HEK293 (cell line): ENCODE measurements around the gene OTOF.
A peak's percentile ranks its signal among the peaks of the same experiment; 100 is the strongest.

ENCODE experiments used
- CTCF ChIA-PET: fragments of 350-600 bp; formaldehyde crosslinking; extraction: SDS; loops from one replicate; lab custom pipeline; 2021; ENCODE audit warnings: antibody characterized with exemption; lab: Yijun Ruan, JAX
- POLR2A ChIA-PET: fragments of 300-600 bp; formaldehyde crosslinking; extraction: SDS; loops from one replicate; lab custom pipeline; 2020; ENCODE audit warnings: antibody characterized with exemption, inconsistent platforms; lab: Yijun Ruan, JAX
- H3K27ac ChIP-seq: fragments of 200-500 bp; sonication (Bioruptor generic); 2 replicates; pipeline ENCODE4 v1.5.1; 2014; ENCODE audit warnings: low read depth, low read length, control low read depth, inconsistent platforms; ENCODE audit errors: extremely low read depth
- H3K36me3 ChIP-seq, 2 experiments: fragments of 200-500 bp in 1 of 2; sonication (Bioruptor generic) in 1 of 2; 1 replicate in 1 of 2; 2 replicates in 1 of 2; pipeline ENCODE4 v1.5.1; 2014 to 2017; ENCODE audit warnings: inconsistent platforms in 2 of 2, low read length in 2 of 2; ENCODE audit not compliant: control insufficient read depth in 2 of 2, insufficient read depth in 1 of 2
- H3K4me1 ChIP-seq: fragments of 200-500 bp; sonication (Bioruptor generic); 2 replicates; pipeline ENCODE4 v1.5.1; 2014; ENCODE audit warnings: mild to moderate bottlenecking, low read length, inconsistent platforms; ENCODE audit not compliant: control insufficient read depth, insufficient read depth
- H3K4me3 ChIP-seq: 2 replicates; pipeline ENCODE4 v1.5.1; 2011; ENCODE audit warnings: low read depth, mild to moderate bottlenecking, control low read depth, low read length, moderate library complexity
- H3K9me3 ChIP-seq: fragments of 200-500 bp; sonication (Bioruptor generic); 2 replicates; pipeline ENCODE4 v1.5.1; 2014; ENCODE audit warnings: low read depth, low read length, inconsistent platforms; ENCODE audit not compliant: control insufficient read depth, insufficient read depth
- HOXC10 ChIP-seq: sonication (generic); formaldehyde crosslinking; IDR thresholded peaks from 2 replicates; pipeline ENCODE4 v1.8.1; 2023; ENCODE audit warnings: mild to moderate bottlenecking, missing genetic modification reagents
- PRDM1 ChIP-seq: fragments of 450-650 bp; formaldehyde crosslinking; IDR thresholded peaks from 2 replicates; pipeline ENCODE4; 2016; ENCODE audit warnings: missing biosample characterization, missing genetic modification characterization
- REPIN1 ChIP-seq: fragments of 450-650 bp; formaldehyde crosslinking; IDR thresholded peaks from 2 replicates; pipeline ENCODE4 v1.5.1; 2017; ENCODE audit warnings: missing biosample characterization, missing genetic modification characterization, low read depth
- ZBTB11 ChIP-seq: fragments of 450-650 bp; formaldehyde crosslinking; conservative IDR thresholded peaks from 2 replicates; pipeline ENCODE4 v1.5.1; 2016; ENCODE audit warnings: low read depth, missing biosample characterization, missing genetic modification characterization
- ZBTB17 ChIP-seq: fragments of 450-650 bp; formaldehyde crosslinking; IDR thresholded peaks from 2 replicates; pipeline ENCODE4 v1.5.1; 2016; ENCODE audit warnings: missing biosample characterization, missing genetic modification characterization
- ZBTB21 ChIP-seq: fragments of 450-650 bp; formaldehyde crosslinking; IDR thresholded peaks from 2 replicates; pipeline ENCODE4 v1.5.1; 2017; ENCODE audit warnings: missing biosample characterization, missing genetic modification characterization
- ZBTB48 ChIP-seq: fragments of 450-650 bp; formaldehyde crosslinking; IDR thresholded peaks from 2 replicates; pipeline ENCODE4 v1.5.1; 2016; ENCODE audit warnings: missing biosample characterization, missing genetic modification characterization
- ZNF121 ChIP-seq: fragments of 450-650 bp; formaldehyde crosslinking; IDR thresholded peaks from 2 replicates; pipeline ENCODE4 v1.5.1; 2016; ENCODE audit warnings: missing biosample characterization, missing genetic modification characterization
- ZNF157 ChIP-seq: fragments of 450-650 bp; formaldehyde crosslinking; IDR thresholded peaks from 2 replicates; pipeline ENCODE4 v1.5.1; 2016; ENCODE audit warnings: missing biosample characterization, missing genetic modification characterization
- ZNF184 ChIP-seq: fragments of 450-650 bp; IDR thresholded peaks from 2 replicates; pipeline ENCODE4 v1.5.1; 2018; ENCODE audit warnings: missing biosample characterization, mild to moderate bottlenecking, missing genetic modification characterization
- ZNF274 ChIP-seq, 2 experiments: fragments of 200-500 bp in 1 of 2; fragments of 450-650 bp in 1 of 2; sonication (Bioruptor generic) in 1 of 2; formaldehyde crosslinking in 1 of 2; IDR thresholded peaks; 2 replicates each; pipeline versions ENCODE4 v1.5.1 to v1.6.1; 2014 to 2016; ENCODE audit warnings: borderline replicate concordance in 1 of 2, inconsistent platforms in 1 of 2, low read length in 1 of 2, missing biosample characterization in 1 of 2, missing genetic modification characterization in 1 of 2
- ZNF311 ChIP-seq: fragments of 450-650 bp; formaldehyde crosslinking; IDR thresholded peaks from 2 replicates; pipeline ENCODE4 v1.5.1; 2017; ENCODE audit warnings: missing biosample characterization, missing genetic modification characterization, borderline replicate concordance
- ZNF366 ChIP-seq: fragments of 450-650 bp; formaldehyde crosslinking; conservative IDR thresholded peaks from 2 replicates; pipeline ENCODE4 v1.5.1; 2016; ENCODE audit warnings: missing biosample characterization, missing genetic modification characterization
- ZNF423 ChIP-seq: fragments of 450-650 bp; formaldehyde crosslinking; IDR thresholded peaks from 2 replicates; pipeline ENCODE4 v1.5.1; 2016; ENCODE audit warnings: missing biosample characterization, missing genetic modification characterization
- ZNF521 ChIP-seq: fragments of 450-650 bp; formaldehyde crosslinking; IDR thresholded peaks from 2 replicates; pipeline ENCODE4 v1.5.1; 2017; ENCODE audit warnings: missing biosample characterization, mild to moderate bottlenecking, missing genetic modification characterization
- ZNF561 ChIP-seq: fragments of 450-650 bp; IDR thresholded peaks from 2 replicates; pipeline ENCODE4 v1.5.1; 2018; ENCODE audit warnings: missing biosample characterization, missing genetic modification characterization, borderline replicate concordance
- ZNF670 ChIP-seq: fragments of 450-650 bp; formaldehyde crosslinking; IDR thresholded peaks from 2 replicates; pipeline ENCODE4 v1.5.1; 2016; ENCODE audit warnings: missing biosample characterization, missing genetic modification characterization, low read depth
- ZNF704 ChIP-seq: fragments of 450-650 bp; formaldehyde crosslinking; IDR thresholded peaks from 2 replicates; pipeline ENCODE4 v1.5.1; 2016; ENCODE audit warnings: missing biosample characterization, missing genetic modification characterization
- ZNF830 ChIP-seq: fragments of 450-650 bp; IDR thresholded peaks from 2 replicates; pipeline ENCODE4 v1.5.0; 2018; ENCODE audit warnings: missing biosample characterization, missing genetic modification characterization, low read depth, mild to moderate bottlenecking, moderate library complexity
- TF ChIP-seq, protein P1 (sequence below): fragments of 450-650 bp; IDR thresholded peaks from 2 replicates; pipeline ENCODE4 v1.5.1; 2018; ENCODE audit warnings: missing biosample characterization, missing genetic modification characterization
- TF ChIP-seq, protein P2 (sequence below): IDR thresholded peaks from 2 replicates; pipeline ENCODE4 v1.6.1; 2011; ENCODE audit warnings: mild to moderate bottlenecking, low read depth, low read length, borderline replicate concordance
- TF ChIP-seq, protein P3 (sequence below): fragments of 450-650 bp; formaldehyde crosslinking; IDR thresholded peaks from 2 replicates; pipeline ENCODE4 v1.5.1; 2016; ENCODE audit warnings: missing biosample characterization, missing genetic modification characterization
- TF ChIP-seq, protein P4 (sequence below): fragments of 450-650 bp; formaldehyde crosslinking; IDR thresholded peaks from 2 replicates; pipeline ENCODE4 v1.5.1; 2017; ENCODE audit warnings: missing biosample characterization, missing genetic modification characterization

Gene OTOF

GRCh38 chr2:26432363-26432762 lies 45.6 kb downstream of the OTOF start:
- Histone ChIP-seq H3K4me3 (no peak overlapping the region), H3K36me3 (no peaks in the 10 kb centered on the region), H3K27ac (no peak overlapping the region), H3K4me1 (peaks cover 6% of the 10 kb centered on the region), H3K9me3 (no peaks in the 10 kb centered on the region)
- CTCF ChIA-PET: interaction anchor here (0.5 to 1.6 kb wide), 5 partner anchors 21 to 868 kb away, joined by 3 to 10 read pairs (median 3); no protein-coding TSS in a partner anchor
- TF ChIP-seq, protein P1, sequence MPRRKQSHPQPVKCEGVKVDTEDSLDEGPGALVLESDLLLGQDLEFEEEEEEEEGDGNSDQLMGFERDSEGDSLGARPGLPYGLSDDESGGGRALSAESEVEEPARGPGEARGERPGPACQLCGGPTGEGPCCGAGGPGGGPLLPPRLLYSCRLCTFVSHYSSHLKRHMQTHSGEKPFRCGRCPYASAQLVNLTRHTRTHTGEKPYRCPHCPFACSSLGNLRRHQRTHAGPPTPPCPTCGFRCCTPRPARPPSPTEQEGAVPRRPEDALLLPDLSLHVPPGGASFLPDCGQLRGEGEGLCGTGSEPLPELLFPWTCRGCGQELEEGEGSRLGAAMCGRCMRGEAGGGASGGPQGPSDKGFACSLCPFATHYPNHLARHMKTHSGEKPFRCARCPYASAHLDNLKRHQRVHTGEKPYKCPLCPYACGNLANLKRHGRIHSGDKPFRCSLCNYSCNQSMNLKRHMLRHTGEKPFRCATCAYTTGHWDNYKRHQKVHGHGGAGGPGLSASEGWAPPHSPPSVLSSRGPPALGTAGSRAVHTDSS (tag by site-specific recombination): no peak
- TF ChIP-seq ZNF157 (tag by site-specific recombination) (no peak), ZBTB17 (tag by site-specific recombination) (0 out of 2 replicates have a peak, but pooled peaks have one; percentile 34), ZNF366 (tag by site-specific recombination) (peak; percentile 65), ZBTB21 (tag by site-specific recombination) (no peak), ZNF561 (tag by site-specific recombination) (no peak), HOXC10 (CRISPR knock-in tag) (no peak), ZNF423 (no peak), ZNF670 (no peak), PRDM1 (tag by site-specific recombination) (peak; percentile 94), REPIN1 (tag by site-specific recombination) (no peak), ZNF521 (tag by site-specific recombination) (no peak)
- TF ChIP-seq, protein P2, sequence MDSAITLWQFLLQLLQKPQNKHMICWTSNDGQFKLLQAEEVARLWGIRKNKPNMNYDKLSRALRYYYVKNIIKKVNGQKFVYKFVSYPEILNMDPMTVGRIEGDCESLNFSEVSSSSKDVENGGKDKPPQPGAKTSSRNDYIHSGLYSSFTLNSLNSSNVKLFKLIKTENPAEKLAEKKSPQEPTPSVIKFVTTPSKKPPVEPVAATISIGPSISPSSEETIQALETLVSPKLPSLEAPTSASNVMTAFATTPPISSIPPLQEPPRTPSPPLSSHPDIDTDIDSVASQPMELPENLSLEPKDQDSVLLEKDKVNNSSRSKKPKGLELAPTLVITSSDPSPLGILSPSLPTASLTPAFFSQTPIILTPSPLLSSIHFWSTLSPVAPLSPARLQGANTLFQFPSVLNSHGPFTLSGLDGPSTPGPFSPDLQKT: no peak
- TF ChIP-seq, protein P3, sequence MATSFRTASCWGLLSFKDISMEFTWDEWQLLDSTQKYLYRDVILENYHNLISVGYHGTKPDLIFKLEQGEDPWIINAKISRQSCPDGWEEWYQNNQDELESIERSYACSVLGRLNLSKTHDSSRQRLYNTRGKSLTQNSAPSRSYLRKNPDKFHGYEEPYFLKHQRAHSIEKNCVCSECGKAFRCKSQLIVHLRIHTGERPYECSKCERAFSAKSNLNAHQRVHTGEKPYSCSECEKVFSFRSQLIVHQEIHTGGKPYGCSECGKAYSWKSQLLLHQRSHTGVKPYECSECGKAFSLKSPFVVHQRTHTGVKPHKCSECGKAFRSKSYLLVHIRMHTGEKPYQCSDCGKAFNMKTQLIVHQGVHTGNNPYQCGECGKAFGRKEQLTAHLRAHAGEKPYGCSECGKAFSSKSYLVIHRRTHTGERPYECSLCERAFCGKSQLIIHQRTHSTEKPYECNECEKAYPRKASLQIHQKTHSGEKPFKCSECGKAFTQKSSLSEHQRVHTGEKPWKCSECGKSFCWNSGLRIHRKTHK (tag by site-specific recombination): no peak
- POLR2A ChIA-PET: no interaction called here

GRCh38 chr2:26430826-26431225 lies 47.1 kb downstream of the OTOF start:
- ChIA-PET POLR2A (interaction anchor here (0.6 kb wide), 1 partner anchor 187 kb away, joined by 3 read pairs; no protein-coding TSS in a partner anchor), CTCF (interaction anchor here (0.6 to 0.9 kb wide), 3 partner anchors 32 to 346 kb away, joined by 3 read pairs; no protein-coding TSS in a partner anchor)
- Histone ChIP-seq H3K27ac (no peak overlapping the region), H3K4me1 (peaks cover 6% of the 10 kb centered on the region), H3K9me3 (no peaks in the 10 kb centered on the region), H3K36me3 (no peaks in the 10 kb centered on the region), H3K4me3 (no peak overlapping the region)
- TF ChIP-seq ZBTB11 (tag by site-specific recombination) (no peak), ZNF830 (tag by site-specific recombination) (no peak), ZNF184 (tag by site-specific recombination) (no peak), ZNF704 (tag by site-specific recombination) (no peak), ZNF121 (tag by site-specific recombination) (no peak), ZNF274 (IDR thresholded peaks at IDR 0.05; ENCODE audit: low read length) (no peak), ZNF274 (tag by site-specific recombination; IDR thresholded peaks at IDR 0.05; ENCODE audit: borderline replicate concordance) (no peak), ZBTB48 (no peak), ZNF311 (tag by site-specific recombination) (no peak)
- TF ChIP-seq, protein P4, sequence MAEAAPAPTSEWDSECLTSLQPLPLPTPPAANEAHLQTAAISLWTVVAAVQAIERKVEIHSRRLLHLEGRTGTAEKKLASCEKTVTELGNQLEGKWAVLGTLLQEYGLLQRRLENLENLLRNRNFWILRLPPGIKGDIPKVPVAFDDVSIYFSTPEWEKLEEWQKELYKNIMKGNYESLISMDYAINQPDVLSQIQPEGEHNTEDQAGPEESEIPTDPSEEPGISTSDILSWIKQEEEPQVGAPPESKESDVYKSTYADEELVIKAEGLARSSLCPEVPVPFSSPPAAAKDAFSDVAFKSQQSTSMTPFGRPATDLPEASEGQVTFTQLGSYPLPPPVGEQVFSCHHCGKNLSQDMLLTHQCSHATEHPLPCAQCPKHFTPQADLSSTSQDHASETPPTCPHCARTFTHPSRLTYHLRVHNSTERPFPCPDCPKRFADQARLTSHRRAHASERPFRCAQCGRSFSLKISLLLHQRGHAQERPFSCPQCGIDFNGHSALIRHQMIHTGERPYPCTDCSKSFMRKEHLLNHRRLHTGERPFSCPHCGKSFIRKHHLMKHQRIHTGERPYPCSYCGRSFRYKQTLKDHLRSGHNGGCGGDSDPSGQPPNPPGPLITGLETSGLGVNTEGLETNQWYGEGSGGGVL: no peak
